IMR-90 (cell line): Measurements from ENCODE around the gene NSUN7. TPM values are rescaled to one million over a fixed set of nuclear protein-coding genes. Genes with fewer than 3 reads are reported as not detected.

Experiments used
- ATAC-seq: fragments of 200-7000 bp; cut with Tn5 transposase; 2 replicates; pipeline ENCODE4 v1.9.1; 2020; ENCODE audit warnings: low read depth, mild to moderate bottlenecking, moderate library complexity
- BruUV-seq: library from RNA; stranded (reverse); fragments of 400-500 nt; replicated peaks from 2 replicates; lab custom pipeline; 2021; lab: Mats Ljungman, UMichigan
- CTCF ChIA-PET: fragments of 300-600 bp; formaldehyde crosslinking; extraction: SDS; loops from one replicate; lab custom pipeline; 2021; ENCODE audit warnings: antibody characterized with exemption; lab: Yijun Ruan, JAX
- POLR2A ChIA-PET: fragments of 300-600 bp; sonication (Branson Sonifier 250); formaldehyde crosslinking; loops from one replicate; lab custom pipeline; 2022; ENCODE audit warnings: antibody characterized with exemption; ENCODE audit not compliant: unreplicated experiment; lab: Charles Lee
- DNase-seq: peaks from one replicate; pipeline ENCODE4 v3.0.0; 2013
- H2AFZ ChIP-seq: replicated peaks from 2 replicates; pipeline ENCODE3; 2013; ENCODE audit warnings: low read length, mild to moderate bottlenecking; ENCODE audit not compliant: poor library complexity
- H2AK5ac ChIP-seq: 2 replicates; pipeline ENCODE4 v1.6.1; 2013; ENCODE audit warnings: low read depth, low read length, inconsistent platforms
- H2AK9ac ChIP-seq: replicated peaks from 2 replicates; pipeline ENCODE3; 2013; ENCODE audit warnings: mild to moderate bottlenecking, low read depth, low read length, moderate library complexity; ENCODE audit not compliant: poor library complexity
- H2BK120ac ChIP-seq: 2 replicates; pipeline ENCODE4 v1.6.1; 2013; ENCODE audit warnings: low read depth, low read length, inconsistent platforms
- H2BK15ac ChIP-seq: 3 replicates; pipeline ENCODE4 v1.6.1; 2013; ENCODE audit warnings: low read depth, low read length, inconsistent platforms
- H2BK20ac ChIP-seq: 2 replicates; pipeline ENCODE4 v1.6.1; 2013; ENCODE audit warnings: low read depth, mild to moderate bottlenecking, inconsistent platforms, low read length, moderate library complexity
- H2BK5ac ChIP-seq: 2 replicates; pipeline ENCODE4 v1.6.1; 2013; ENCODE audit warnings: mild to moderate bottlenecking, low read depth, low read length, inconsistent platforms; ENCODE audit not compliant: poor library complexity, severe bottlenecking
- H3K14ac ChIP-seq: replicated peaks from 2 replicates; pipeline ENCODE4 v1.6.1; 2013; ENCODE audit warnings: low read depth, low read length, inconsistent platforms
- H3K18ac ChIP-seq: 2 replicates; pipeline ENCODE4 v1.6.1; 2013; ENCODE audit warnings: low read depth, low read length, control low read depth
- H3K23ac ChIP-seq: 2 replicates; pipeline ENCODE4 v1.6.1; 2013; ENCODE audit warnings: low read depth, low read length, inconsistent platforms
- H3K27ac ChIP-seq: 2 replicates; pipeline ENCODE4 v1.5.1; 2013; ENCODE audit warnings: mild to moderate bottlenecking, control low read depth, low read length; ENCODE audit not compliant: insufficient read depth
- H3K27me3 ChIP-seq: 2 replicates; pipeline ENCODE4 v1.6.1; 2013; ENCODE audit warnings: low read length; ENCODE audit not compliant: control insufficient read depth, insufficient read depth
- H3K36me3 ChIP-seq: 2 replicates; pipeline ENCODE4 v1.6.1; 2013; ENCODE audit warnings: low read length, mixed read lengths; ENCODE audit not compliant: control insufficient read depth, insufficient read depth
- H3K4ac ChIP-seq: 2 replicates; pipeline ENCODE4 v1.6.1; 2013; ENCODE audit warnings: low read depth, low read length, inconsistent platforms
- H3K4me1 ChIP-seq: 2 replicates; pipeline ENCODE4 v1.6.1; 2013; ENCODE audit warnings: low read length, mixed read lengths; ENCODE audit not compliant: control insufficient read depth, insufficient read depth
- H3K4me2 ChIP-seq: 2 replicates; pipeline ENCODE4 v1.6.1; 2013; ENCODE audit warnings: low read depth, mild to moderate bottlenecking, control low read depth, low read length, moderate library complexity
- H3K4me3 ChIP-seq: 2 replicates; pipeline ENCODE4 v1.5.1; 2013; ENCODE audit warnings: low read depth, mild to moderate bottlenecking, control low read depth, low read length, moderate library complexity; ENCODE audit not compliant: insufficient read depth
- H3K56ac ChIP-seq: 2 replicates; pipeline ENCODE4 v1.6.1; 2013; ENCODE audit warnings: low read length, inconsistent platforms; ENCODE audit not compliant: insufficient read depth; ENCODE audit errors: extremely low read depth
- H3K79me1 ChIP-seq, 2 experiments: 2 replicates each; pipeline ENCODE4 v1.6.1; 2013; ENCODE audit warnings: low read length in 2 of 2, inconsistent platforms in 1 of 2, low read depth in 1 of 2
- H3K9ac ChIP-seq: 2 replicates; pipeline ENCODE4 v1.6.1; 2013; ENCODE audit warnings: low read depth, low read length, control low read depth
- H3K9me1 ChIP-seq: 2 replicates; pipeline ENCODE4 v1.6.1; 2013; ENCODE audit warnings: low read length, inconsistent platforms; ENCODE audit not compliant: insufficient read depth
- H3K9me3 ChIP-seq: 2 replicates; pipeline ENCODE4 v1.6.1; 2013; ENCODE audit warnings: low read length; ENCODE audit not compliant: control insufficient read depth, insufficient read depth
- H4K20me1 ChIP-seq: 2 replicates; pipeline ENCODE4 v1.6.1; 2013; ENCODE audit warnings: low read length, inconsistent platforms; ENCODE audit not compliant: insufficient read depth
- H4K5ac ChIP-seq: 2 replicates; pipeline ENCODE4 v1.6.1; 2013; ENCODE audit warnings: mild to moderate bottlenecking, low read depth, low read length, control low read depth
- H4K8ac ChIP-seq, 2 experiments: 2 replicates each; pipeline ENCODE4 v1.6.1; 2013; ENCODE audit warnings: low read depth in 2 of 2, low read length in 2 of 2, control low read depth in 1 of 2, inconsistent platforms in 1 of 2
- H4K91ac ChIP-seq: 2 replicates; pipeline ENCODE4 v1.6.1; 2013; ENCODE audit warnings: low read depth, low read length, inconsistent platforms; ENCODE audit not compliant: insufficient read depth
- CHD1 ChIP-seq: IDR thresholded peaks from 2 replicates; pipeline ENCODE4 v1.6.1; 2012; ENCODE audit warnings: low read depth, low read length, improper control_type of control experiment
- CTCF ChIP-seq: conservative IDR thresholded peaks from 2 replicates; pipeline ENCODE4 v1.5.1; 2012; ENCODE audit warnings: mild to moderate bottlenecking, low read depth, low read length, improper control_type of control experiment
- ELK1 ChIP-seq: fragments of 150-350 bp; IDR thresholded peaks from 2 replicates; pipeline ENCODE4 v1.6.1; 2016; ENCODE audit warnings: low read depth, mild to moderate bottlenecking, low read length, moderate library complexity, borderline replicate concordance
- FOS ChIP-seq: fragments of 150-350 bp; IDR thresholded peaks from 2 replicates; pipeline ENCODE4 v1.6.1; 2016; ENCODE audit warnings: low read depth, low read length
- MXI1 ChIP-seq: IDR thresholded peaks from 2 replicates; pipeline ENCODE4 v1.6.1; 2012; ENCODE audit warnings: low read depth, mild to moderate bottlenecking, low read length, moderate library complexity, borderline replicate concordance
- POLR2A ChIP-seq: IDR thresholded peaks from 2 replicates; pipeline ENCODE4 v1.6.1; 2012; ENCODE audit warnings: mild to moderate bottlenecking, low read depth, low read length
- RCOR1 ChIP-seq: IDR thresholded peaks from 2 replicates; pipeline ENCODE4 v1.6.1; 2012; ENCODE audit warnings: mild to moderate bottlenecking, low read length, improper control_type of control experiment; ENCODE audit not compliant: insufficient replicate concordance
- RFX5 ChIP-seq: IDR thresholded peaks from 2 replicates; pipeline ENCODE4 v1.8.0; 2012; ENCODE audit warnings: low read depth, mild to moderate bottlenecking, low read length, moderate library complexity
- SMC3 ChIP-seq: fragments of 150-350 bp; IDR thresholded peaks from 2 replicates; pipeline ENCODE4 v1.6.1; 2016; ENCODE audit warnings: low read depth, mild to moderate bottlenecking, antibody characterized with exemption, low read length, moderate library complexity
- WGBS, 2 experiments: methylation state at CpG; one replicate each; pipeline versions ENCODE4 v1.1.5 to v1.1.7; 2013; ENCODE audit warnings: missing lambda C conversion rate in 2 of 2; ENCODE audit not compliant: insufficient read length in 1 of 2; ENCODE audit errors: extremely low coverage in 2 of 2; 5-methylcytosine and 5-hydroxymethylcytosine counted together
- dilution Hi-C: fragments of 300-500 bp; cut with HindIII; formaldehyde crosslinking; loops from one replicate; pipeline ENCODE4 v1.14.3; 2018; ENCODE audit warnings: low sequenced_read_pairs; ENCODE audit not compliant: unreplicated experiment
- in situ Hi-C: fragments of 300-500 bp; cut with MboI; formaldehyde crosslinking; loops from 3 replicates; pipeline ENCODE4 v1.14.3; 2019; ENCODE audit warnings: low sequenced_read_pairs, inconsistent platforms, mixed read lengths
- intact Hi-C: fragments of 100-400 bp; cut with micrococcal nuclease; formaldehyde crosslinking; loops from 2 replicates; pipeline ENCODE4 v1.10.0; 2022
- polyA plus RNA-seq, 3 experiments: library from polyadenylated mRNA; depleted of rRNA; stranded (reverse); fragments of >200 nt; gene quantifications; 2 replicates each; pipeline ENCODE4 v1.2.3, GENCODE V29; 2012; ENCODE audit warnings: low replicate concordance in 1 of 3
- total RNA-seq: library from RNA; depleted of rRNA; stranded (reverse); fragments of >200 nt; gene quantifications from 2 replicates; pipeline ENCODE4 v1.2.3, GENCODE V29; 2012

Gene NSUN7
- total and polyA plus RNA-seq, 2 of the 4 experiments (the other 2 are of a cell fraction): not detected

- no TSS peak for BruUV-seq
Observed at GRCh38 chr4:40833212-40833611, 83.5 kb downstream of the NSUN7 start.

More at GRCh38 chr4:40833212-40833611, 83.5 kb downstream of the NSUN7 start:
- 100% methylated on average over 4 of the region's 11 CpGs; no CpG with 5 or more reads in 1 of the 2 experiments for WGBS, 2 experiments
- Histone ChIP-seq H3K9ac (no peak overlapping the region), H2BK5ac (no peak overlapping the region), H4K5ac (no peak overlapping the region), H3K4me1 (no peaks in the 10 kb centered on the region), H3K56ac (no peak overlapping the region), H3K4me2 (no peak overlapping the region), H3K27me3 (no peaks in the 10 kb centered on the region), H2AK9ac (no peak overlapping the region), H2BK15ac (no peak overlapping the region), H2AK5ac (no peak overlapping the region), H3K9me1 (0 out of 2 replicates have a peak, but pooled peaks cover 8% of the 10 kb centered on the region), H3K27ac (no peak overlapping the region), H3K9me3 (no peaks in the 10 kb centered on the region), H3K18ac (no peak overlapping the region), H4K8ac (no peak overlapping the region), H3K4me3 (no peak overlapping the region), H4K91ac (no peak overlapping the region), H2BK20ac (no peak overlapping the region), H3K79me1 (no peaks in the 10 kb centered on the region), H3K4ac (no peak overlapping the region), H2AFZ (peak overlapping the region; percentile 19), H3K23ac (no peak overlapping the region), H3K14ac (no peak overlapping the region), H4K20me1 (no peaks in the 10 kb centered on the region), H3K36me3 (peaks cover 6% of the 10 kb centered on the region; the same call in 1 of the 2 replicates), H2BK120ac (no peak overlapping the region)
- ChIA-PET CTCF (interaction anchor here (0.6 kb wide), 3 partner anchors 110 to 1558 kb away, joined by 3 to 5 read pairs (median 3); no protein-coding TSS in a partner anchor), POLR2A (no interaction called here)
- ATAC-seq (no peak), DNase-seq (no peak)
- in situ Hi-C loops: no loop called here
- TF ChIP-seq ELK1 (no peak), CTCF (no peak), MXI1 (no peak), FOS (no peak), RFX5 (no peak), SMC3 (no peak), POLR2A (no peak), CHD1 (no peak), RCOR1 (no peak)
- dilution Hi-C loops: no loop called here
- intact Hi-C loops: no loop called here
